Measurements from ENCODE around the gene SETD2.

Gene SETD2

DNA sequence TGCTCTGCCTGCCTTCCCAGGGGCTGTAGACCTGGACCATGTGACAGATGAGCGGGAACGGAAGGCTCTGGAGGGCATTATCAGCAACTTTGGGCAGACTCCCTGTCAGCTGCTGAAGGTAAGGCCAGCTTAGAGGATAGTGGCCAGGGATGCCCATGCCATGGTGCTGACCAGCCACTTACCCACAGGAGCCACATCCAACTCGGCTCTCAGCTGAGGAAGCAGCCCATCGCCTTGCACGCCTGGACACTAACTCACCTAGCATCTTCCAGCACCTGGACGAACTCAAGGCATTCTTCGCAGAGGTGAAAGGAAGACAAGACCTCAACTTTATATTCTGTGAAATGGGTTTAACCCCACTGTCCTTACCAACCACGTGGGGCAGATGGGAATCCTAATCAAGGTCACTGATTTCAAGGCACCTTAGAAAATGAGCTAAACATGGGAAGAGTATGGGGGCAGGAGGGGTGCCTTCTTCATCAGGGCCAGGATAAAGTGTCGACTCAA lies 157.7 kb downstream of the SETD2 start:
- TF ChIP-seq, protein P1, sequence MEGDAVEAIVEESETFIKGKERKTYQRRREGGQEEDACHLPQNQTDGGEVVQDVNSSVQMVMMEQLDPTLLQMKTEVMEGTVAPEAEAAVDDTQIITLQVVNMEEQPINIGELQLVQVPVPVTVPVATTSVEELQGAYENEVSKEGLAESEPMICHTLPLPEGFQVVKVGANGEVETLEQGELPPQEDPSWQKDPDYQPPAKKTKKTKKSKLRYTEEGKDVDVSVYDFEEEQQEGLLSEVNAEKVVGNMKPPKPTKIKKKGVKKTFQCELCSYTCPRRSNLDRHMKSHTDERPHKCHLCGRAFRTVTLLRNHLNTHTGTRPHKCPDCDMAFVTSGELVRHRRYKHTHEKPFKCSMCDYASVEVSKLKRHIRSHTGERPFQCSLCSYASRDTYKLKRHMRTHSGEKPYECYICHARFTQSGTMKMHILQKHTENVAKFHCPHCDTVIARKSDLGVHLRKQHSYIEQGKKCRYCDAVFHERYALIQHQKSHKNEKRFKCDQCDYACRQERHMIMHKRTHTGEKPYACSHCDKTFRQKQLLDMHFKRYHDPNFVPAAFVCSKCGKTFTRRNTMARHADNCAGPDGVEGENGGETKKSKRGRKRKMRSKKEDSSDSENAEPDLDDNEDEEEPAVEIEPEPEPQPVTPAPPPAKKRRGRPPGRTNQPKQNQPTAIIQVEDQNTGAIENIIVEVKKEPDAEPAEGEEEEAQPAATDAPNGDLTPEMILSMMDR (IDR thresholded peaks at IDR 0.05; ENCODE audit: insufficient read depth, low read length, poor library complexity, severe bottlenecking), result no peak
- H3K36me3 ChIP-seq (ENCODE audit: control insufficient read depth, insufficient read depth, low read length), result peaks cover 64% of the 10 kb centered on the region

GRCh38 chr3:47005212-47006144 lies 158.4 kb downstream of the SETD2 start:
- peaks cover 70% of the 10 kb centered on the region for H3K36me3 ChIP-seq (ENCODE audit: control insufficient read depth, insufficient read depth, low read length)
- TF ChIP-seq, protein P1 (IDR thresholded peaks at IDR 0.05; ENCODE audit: insufficient read depth, low read length, poor library complexity, severe bottlenecking), result no peak
- DNase-seq (ENCODE audit: extremely low read depth, insufficient read length), result no peak
- no peaks in the 10 kb centered on the region for H3K27me3 ChIP-seq (replicated peaks; ENCODE audit: control insufficient read depth, insufficient read depth, low read length)
- no peak overlapping the region for H3K4me3 ChIP-seq (replicated peaks; ENCODE audit: low read depth, low read length)

More for the DNA sequence above, 157.7 kb downstream of the SETD2 start:
- no peak overlapping the region for H3K4me3 ChIP-seq (replicated peaks; ENCODE audit: low read depth, low read length)
- DNase-seq (ENCODE audit: extremely low read depth, insufficient read length), result no peak
- no peaks in the 10 kb centered on the region for H3K27me3 ChIP-seq (replicated peaks; ENCODE audit: control insufficient read depth, insufficient read depth, low read length)

GRCh38 chr3:47004369-47005211 lies 159.3 kb downstream of the SETD2 start:
- no peak for DNase-seq (ENCODE audit: extremely low read depth, insufficient read length)
- Histone ChIP-seq H3K36me3 (ENCODE audit: control insufficient read depth, insufficient read depth, low read length) (peaks cover 74% of the 10 kb centered on the region), H3K4me3 (replicated peaks; ENCODE audit: low read depth, low read length) (no peak overlapping the region), H3K27me3 (replicated peaks; ENCODE audit: control insufficient read depth, insufficient read depth, low read length) (no peaks in the 10 kb centered on the region)
- TF ChIP-seq, protein P1 (IDR thresholded peaks at IDR 0.05; ENCODE audit: insufficient read depth, low read length, poor library complexity, severe bottlenecking), result no peak

DNA sequence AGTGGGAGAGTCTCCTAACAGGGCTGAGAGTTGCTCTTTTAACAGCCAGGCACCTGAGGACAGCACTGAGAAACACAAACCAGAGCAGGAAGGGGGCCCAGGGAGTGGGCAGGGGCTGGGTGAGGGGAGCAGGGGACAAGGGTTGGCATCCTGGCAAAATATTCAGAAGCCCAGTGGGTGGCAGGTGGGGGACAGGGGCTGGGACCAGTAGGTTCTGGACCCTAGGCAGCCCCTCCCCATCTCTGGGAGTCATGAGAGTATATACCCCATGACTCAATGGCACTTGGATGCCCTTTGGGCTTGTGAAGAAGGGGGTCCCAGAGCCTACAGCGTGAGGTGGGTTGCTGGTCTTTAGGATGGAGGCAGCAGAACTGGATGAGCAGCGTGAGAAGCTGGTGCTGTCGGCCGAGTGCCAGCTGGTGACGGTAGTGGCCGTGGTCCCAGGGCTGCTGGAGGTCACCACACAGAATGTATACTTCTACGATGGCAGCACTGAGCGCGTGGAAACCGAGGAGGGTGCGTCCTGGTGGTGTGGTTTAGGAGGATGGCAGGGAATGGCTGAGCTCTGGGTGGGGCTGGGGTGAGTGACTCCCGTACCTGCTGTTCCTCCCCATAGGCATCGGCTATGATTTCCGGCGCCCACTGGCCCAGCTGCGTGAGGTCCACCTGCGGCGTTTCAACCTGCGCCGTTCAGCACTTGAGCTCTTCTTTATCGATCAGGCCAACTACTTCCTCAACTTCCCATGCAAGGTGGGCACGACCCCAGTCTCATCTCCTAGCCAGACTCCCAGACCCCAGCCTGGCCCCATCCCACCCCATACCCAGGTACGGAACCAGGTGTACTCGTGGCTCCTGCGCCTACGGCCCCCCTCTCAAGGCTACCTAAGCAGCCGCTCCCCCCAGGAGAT lies 160.2 kb downstream of the SETD2 start:
- no peak for DNase-seq (ENCODE audit: extremely low read depth, insufficient read length)
- Histone ChIP-seq H3K27me3 (replicated peaks; ENCODE audit: control insufficient read depth, insufficient read depth, low read length) (no peaks in the 10 kb centered on the region), H3K36me3 (ENCODE audit: control insufficient read depth, insufficient read depth, low read length) (peaks cover 80% of the 10 kb centered on the region), H3K4me3 (replicated peaks; ENCODE audit: low read depth, low read length) (no peak overlapping the region)
- TF ChIP-seq, protein P1 (IDR thresholded peaks at IDR 0.05; ENCODE audit: insufficient read depth, low read length, poor library complexity, severe bottlenecking), result no peak

- TF ChIP-seq, protein P1 (IDR thresholded peaks at IDR 0.05; ENCODE audit: insufficient read depth, low read length, poor library complexity, severe bottlenecking), result no peak
- Histone ChIP-seq H3K4me3 (replicated peaks; ENCODE audit: low read depth, low read length) (no peak overlapping the region), H3K36me3 (ENCODE audit: control insufficient read depth, insufficient read depth, low read length) (peaks cover 78% of the 10 kb centered on the region), H3K27me3 (replicated peaks; ENCODE audit: control insufficient read depth, insufficient read depth, low read length) (no peaks in the 10 kb centered on the region)
- no peak for DNase-seq (ENCODE audit: extremely low read depth, insufficient read length)
Measured at GRCh38 chr3:47003056-47003410, 160.9 kb downstream of the SETD2 start.

Data from GM06990 (cell line).